EL (cell line): ENCODE results near the gene ADCY7.
"Not testable (repeated sequence)": the region's sequence is repeated elsewhere in the genome, so short reads cannot be mapped to it uniquely, and the experiment has no call there.

Experiments used
- DNase-seq: peaks from one replicate; pipeline ENCODE4 v3.0.0-alpha.2; 2016

Gene ADCY7

GRCh38 chr16:50316102-50316847 is 49.9 kb downstream of the ADCY7 start:
- no peak for DNase-seq

GRCh38 chr16:50316848-50317630 is 50.7 kb downstream of the ADCY7 start:
- DNase-seq, result no peak

GRCh38 chr16:50318796-50319578 is 52.6 kb downstream of the ADCY7 start:
- no peak for DNase-seq

GRCh38 chr16:50320310-50320709 is 54.0 kb downstream of the ADCY7 start:
- DNase-seq, result no peak

- no peak for DNase-seq
These were observed 56.0 kb downstream of the ADCY7 start for GRCh38 chr16:50322333-50322732.

GRCh38 chr16:50323335-50324011 is 57.1 kb downstream of the ADCY7 start:
- DNase-seq, result peak; percentile 48

- DNase-seq, result no peak
These were observed 58.0 kb downstream of the ADCY7 start for GRCh38 chr16:50324345-50324744.

- no peak for DNase-seq
These were observed 59.9 kb downstream of the ADCY7 start for GRCh38 chr16:50326264-50326663.

- peak; percentile 25 for DNase-seq
These were observed 60.6 kb downstream of the ADCY7 start for GRCh38 chr16:50326835-50327465.

GRCh38 chr16:50329446-50330189 is 63.3 kb downstream of the ADCY7 start:
- DNase-seq, result no peak

GRCh38 chr16:50331570-50331969 is 65.2 kb downstream of the ADCY7 start:
- no peak for DNase-seq

GRCh38 chr16:50332599-50332998 is 66.2 kb downstream of the ADCY7 start:
- no peak for DNase-seq

GRCh38 chr16:50334106-50334975 is 68.0 kb downstream of the ADCY7 start:
- no peak for DNase-seq

- DNase-seq, result no peak
These were observed 69.0 kb downstream of the ADCY7 start for GRCh38 chr16:50335196-50335958.

GRCh38 chr16:50336884-50337283 is 70.5 kb downstream of the ADCY7 start:
- no peak for DNase-seq

- peak; percentile 8 for DNase-seq
These were observed 72.2 kb downstream of the ADCY7 start for GRCh38 chr16:50338371-50339231.

GRCh38 chr16:50340578-50340977 is 74.2 kb downstream of the ADCY7 start:
- DNase-seq, result no peak

- DNase-seq, result not testable (repeated sequence)
These were observed 77.2 kb downstream of the ADCY7 start for GRCh38 chr16:50343566-50343965.

GRCh38 chr16:50345210-50345609 is 78.9 kb downstream of the ADCY7 start:
- DNase-seq, result not testable (repeated sequence)
